HepG2 (cell line): ENCODE measurements around the gene PFDN2. TPM values are rescaled to one million over a fixed set of nuclear protein-coding genes. Genes with fewer than 3 reads are reported as not detected.
A peak's percentile ranks its signal among the peaks of the same experiment; 100 is the strongest.

Experiments used
- AKAP8 ChIP-seq: sonication (generic); formaldehyde crosslinking; IDR thresholded peaks from 2 replicates; pipeline ENCODE4 v1.5.1; 2020; ENCODE audit warnings: mild to moderate bottlenecking, missing genetic modification reagents
- ARNT ChIP-seq: fragments of 450-650 bp; IDR thresholded peaks from 2 replicates; pipeline ENCODE4 v1.6.1; 2017
- ARNTL ChIP-seq: sonication (generic); formaldehyde crosslinking; IDR thresholded peaks from 2 replicates; pipeline ENCODE4 v1.4.0; 2020; ENCODE audit warnings: mild to moderate bottlenecking, missing genetic modification reagents
- ATF6 ChIP-seq: sonication (generic); formaldehyde crosslinking; conservative IDR thresholded peaks from 2 replicates; pipeline ENCODE4 v1.4.0; 2020; ENCODE audit warnings: missing genetic modification reagents
- CREB1 ChIP-seq, 2 experiments: fragments of 450-650 bp in 1 of 2; IDR thresholded peaks; 2 replicates each; pipeline ENCODE4 v1.6.1; 2016 to 2017; ENCODE audit warnings: control low read depth in 1 of 2, mild to moderate bottlenecking in 1 of 2, missing compliant biosample characterization in 1 of 2, missing genetic modification characterization in 1 of 2
- ELF3 ChIP-seq: IDR thresholded peaks from 2 replicates; pipeline ENCODE4 v1.6.1; 2016; ENCODE audit warnings: missing genetic modification reagents, missing compliant biosample characterization
- FOXJ3 ChIP-seq: sonication (generic); formaldehyde crosslinking; IDR thresholded peaks from 2 replicates; pipeline ENCODE4 v1.4.0; 2020; ENCODE audit warnings: missing genetic modification reagents, mild to moderate bottlenecking, borderline replicate concordance
- GABPB1 ChIP-seq: IDR thresholded peaks from 2 replicates; pipeline ENCODE4 v1.6.1; 2016; ENCODE audit warnings: mild to moderate bottlenecking, missing genetic modification reagents, moderate library complexity, missing compliant biosample characterization
- HHEX ChIP-seq: IDR thresholded peaks from 2 replicates; pipeline ENCODE4 v1.6.1; 2016; ENCODE audit warnings: control low read depth
- HMG20B ChIP-seq: conservative IDR thresholded peaks from 2 replicates; pipeline ENCODE4 v1.6.1; 2016; ENCODE audit warnings: missing genetic modification reagents, missing compliant biosample characterization
- JUN ChIP-seq: sonication (generic); formaldehyde crosslinking; IDR thresholded peaks from 2 replicates; pipeline ENCODE4 v1.4.0; 2020; ENCODE audit warnings: mild to moderate bottlenecking, missing genetic modification reagents
- KDM2A ChIP-seq: sonication (generic); formaldehyde crosslinking; IDR thresholded peaks from 2 replicates; pipeline ENCODE4 v1.4.0; 2020; ENCODE audit warnings: low read depth, missing genetic modification reagents, borderline replicate concordance
- MXD4 ChIP-seq: IDR thresholded peaks from 2 replicates; pipeline ENCODE4 v1.6.1; 2016; ENCODE audit warnings: mild to moderate bottlenecking, missing biosample characterization, missing genetic modification reagents
- MYNN ChIP-seq: sonication (generic); formaldehyde crosslinking; IDR thresholded peaks from 2 replicates; pipeline ENCODE4 v1.4.0; 2020; ENCODE audit warnings: mild to moderate bottlenecking, low read depth, missing genetic modification reagents
- NFATC3 ChIP-seq: sonication (generic); formaldehyde crosslinking; IDR thresholded peaks from 2 replicates; pipeline ENCODE4 v1.5.1; 2020; ENCODE audit warnings: mild to moderate bottlenecking, missing genetic modification reagents
- NONO ChIP-seq, 2 experiments: fragments of 450-650 bp in 1 of 2; sonication (generic) in 1 of 2; formaldehyde crosslinking in 1 of 2; IDR thresholded peaks in 1 of 2; conservative IDR thresholded peaks in 1 of 2; 2 replicates each; pipeline versions ENCODE4 v1.6.1 to v1.8.0; 2017 to 2022; ENCODE audit warnings: mild to moderate bottlenecking in 1 of 2, missing genetic modification reagents in 1 of 2, moderate library complexity in 1 of 2
- NR2C2 ChIP-seq: sonication (generic); formaldehyde crosslinking; IDR thresholded peaks from 2 replicates; pipeline ENCODE4 v1.4.0; 2020; ENCODE audit warnings: missing genetic modification reagents, mild to moderate bottlenecking, moderate library complexity, borderline replicate concordance
- PCBP1 ChIP-seq: fragments of 200-400 bp; formaldehyde crosslinking; IDR thresholded peaks from 2 replicates; pipeline ENCODE4 v1.6.1; 2017; ENCODE audit warnings: mild to moderate bottlenecking, low read depth, low read length, borderline replicate concordance
- REL ChIP-seq: sonication (generic); formaldehyde crosslinking; conservative IDR thresholded peaks from 2 replicates; pipeline ENCODE4 v1.8.0; 2022; ENCODE audit warnings: mild to moderate bottlenecking, missing genetic modification reagents, moderate library complexity
- RFX3 ChIP-seq: IDR thresholded peaks from 2 replicates; pipeline ENCODE4 v1.6.1; 2016; ENCODE audit warnings: missing biosample characterization, missing genetic modification reagents
- SAFB2 ChIP-seq: sonication (generic); formaldehyde crosslinking; IDR thresholded peaks from 2 replicates; pipeline ENCODE4 v1.5.1; 2020; ENCODE audit warnings: missing genetic modification reagents, low read depth, mild to moderate bottlenecking, borderline replicate concordance
- SNAPC2 ChIP-seq: sonication (generic); formaldehyde crosslinking; IDR thresholded peaks from 2 replicates; pipeline ENCODE4 v1.8.1; 2022; ENCODE audit warnings: mild to moderate bottlenecking, missing genetic modification reagents
- ZEB1 ChIP-seq: IDR thresholded peaks from 2 replicates; pipeline ENCODE4 v1.6.1; 2012; ENCODE audit warnings: mild to moderate bottlenecking, low read depth, inconsistent platforms; ENCODE audit not compliant: insufficient replicate concordance
- ZFP82 ChIP-seq: sonication (generic); formaldehyde crosslinking; IDR thresholded peaks from 2 replicates; pipeline ENCODE4 v1.5.1; 2020; ENCODE audit warnings: mild to moderate bottlenecking, missing genetic modification reagents, borderline replicate concordance
- ZFYVE20 ChIP-seq: sonication (generic); formaldehyde crosslinking; IDR thresholded peaks from 2 replicates; pipeline ENCODE4 v1.8.0; 2023; ENCODE audit warnings: low read depth, mild to moderate bottlenecking, moderate library complexity, missing genetic modification reagents, borderline replicate concordance
- ZNF496 ChIP-seq: sonication (generic); formaldehyde crosslinking; IDR thresholded peaks from 2 replicates; pipeline ENCODE4 v1.8.1; 2023; ENCODE audit warnings: mild to moderate bottlenecking, moderate library complexity, missing genetic modification reagents; ENCODE audit not compliant: insufficient replicate concordance
- ZNF589 ChIP-seq: sonication (generic); formaldehyde crosslinking; conservative IDR thresholded peaks from 2 replicates; pipeline ENCODE4 v1.8.0; 2022; ENCODE audit warnings: mild to moderate bottlenecking, moderate library complexity, missing genetic modification reagents
- ZNF777 ChIP-seq: sonication (generic); formaldehyde crosslinking; IDR thresholded peaks from 2 replicates; pipeline ENCODE4 v1.4.0; 2020; ENCODE audit warnings: missing genetic modification reagents
- polyA plus RNA-seq, 8 experiments: library from polyadenylated mRNA; depleted of rRNA in 3 of 8; stranded (reverse) in 7 of 8; unstranded in 1 of 8; fragments of >200 nt; fragmentation: Illumina TruSeq in 4 of 8; extraction: Trizol in 4 of 8; gene quantifications; 2 replicates each; pipeline versions ENCODE4 v1.2.1 to v1.2.3, GENCODE V29; 2011 to 2016; ENCODE audit warnings: low read depth in 4 of 8, missing spikeins in 1 of 8, mixed read lengths in 1 of 8; ENCODE audit not compliant: insufficient read depth in 1 of 8
- total RNA-seq, 5 experiments: library from RNA; depleted of rRNA; stranded (reverse); fragments of >200 nt; fragmentation: Illumina TruSeq; extraction: Trizol; gene quantifications; 2 replicates each; pipeline ENCODE4 v1.2.3, GENCODE V29; 2016; ENCODE audit warnings: low read depth in 1 of 5
- TF ChIP-seq, protein P1 (sequence below): IDR thresholded peaks from 2 replicates; pipeline ENCODE4 v1.6.1; 2012; ENCODE audit warnings: inconsistent platforms

Gene PFDN2
- total and polyA plus RNA-seq, 2 of the 13 experiments (the other 11 are each of a cell fraction or from before 2014, with no cell fraction given) = 62.6 to 63.6 TPM

- TF ChIP-seq ATF6 (CRISPR knock-in tag) (0 out of 2 replicates have a peak, but pooled peaks have one; percentile 34), ZFYVE20 (CRISPR knock-in tag) (no peak), ZNF589 (CRISPR knock-in tag) (peak; percentile 67; the same call in 1 of the 2 replicates), SNAPC2 (CRISPR knock-in tag) (no peak), ZFP82 (CRISPR knock-in tag) (no peak), NONO (IDR thresholded peaks at IDR 0.05) (no peak), NONO (CRISPR knock-in tag; conservative IDR thresholded peaks at IDR 0.05) (peak; percentile 79), REL (no peak), NR2C2 (peak; percentile 96), HHEX (no peak), ELF3 (CRISPR knock-in tag) (no peak), ARNTL (CRISPR knock-in tag) (no peak), ZNF496 (CRISPR knock-in tag) (no peak), SAFB2 (CRISPR knock-in tag) (no peak; the same call in 1 of the 2 replicates), GABPB1 (CRISPR knock-in tag) (peak; percentile 92), NFATC3 (CRISPR knock-in tag) (no peak), MXD4 (CRISPR knock-in tag) (peak; percentile 28; the same call in 1 of the 2 replicates), FOXJ3 (CRISPR knock-in tag) (no peak), MYNN (CRISPR knock-in tag) (no peak; the same call in 1 of the 2 replicates), PCBP1 (no peak), CREB1 (IDR thresholded peaks at IDR 0.05) (no peak), CREB1 (CRISPR knock-in tag; IDR thresholded peaks at IDR 0.05) (peak; percentile 63), RFX3 (CRISPR knock-in tag) (no peak), KDM2A (CRISPR knock-in tag) (0 out of 2 replicates have a peak, but pooled peaks have one; percentile 26), ARNT (no peak), HMG20B (no peak), ZEB1 (no peak), ZNF777 (CRISPR knock-in tag) (no peak), JUN (CRISPR knock-in tag) (no peak), AKAP8 (CRISPR knock-in tag) (no peak)
- TF ChIP-seq, protein P1, sequence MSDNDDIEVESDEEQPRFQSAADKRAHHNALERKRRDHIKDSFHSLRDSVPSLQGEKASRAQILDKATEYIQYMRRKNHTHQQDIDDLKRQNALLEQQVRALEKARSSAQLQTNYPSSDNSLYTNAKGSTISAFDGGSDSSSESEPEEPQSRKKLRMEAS = peak; percentile 40
Measured at GRCh38 chr1:161132410-161133219, 14.8 kb upstream of the PFDN2 start, which contains the start of gene DEDD (continued).
